PFSK-1 (cell line): ENCODE measurements around the gene PTPN7.

Experiments used
- FOXP2 ChIP-seq: optimal IDR thresholded peaks from 2 replicates; pipeline ENCODE3; 2011; ENCODE audit warnings: borderline replicate concordance, control low read depth, inconsistent platforms; ENCODE audit not compliant: insufficient read depth; ENCODE audit errors: extremely low read length, extremely low read depth
- POLR2AphosphoS5 ChIP-seq: IDR thresholded peaks from 2 replicates; pipeline ENCODE4 v1.6.1; 2012; ENCODE audit warnings: low read depth, mild to moderate bottlenecking, control low read depth, low read length, moderate library complexity
- SIN3A ChIP-seq: IDR thresholded peaks from 2 replicates; pipeline ENCODE4 v1.6.1; 2012; ENCODE audit warnings: mild to moderate bottlenecking, low read length, moderate library complexity, borderline replicate concordance; ENCODE audit not compliant: insufficient read depth
- TAF1 ChIP-seq: IDR thresholded peaks from 2 replicates; pipeline ENCODE4 v1.6.1; 2012; ENCODE audit warnings: low read length, control low read depth, borderline replicate concordance; ENCODE audit not compliant: insufficient read depth
- TF ChIP-seq, protein P1 (sequence below), 2 experiments: IDR thresholded peaks; 2 replicates each; pipeline versions ENCODE4 v1.6.1 to v1.8.0; 2011 to 2012; ENCODE audit warnings: low read depth in 2 of 2, low read length in 2 of 2, control low read depth in 1 of 2, inconsistent platforms in 1 of 2, mild to moderate bottlenecking in 1 of 2, moderate library complexity in 1 of 2; ENCODE audit not compliant: insufficient read depth in 1 of 2

Gene PTPN7

DNA sequence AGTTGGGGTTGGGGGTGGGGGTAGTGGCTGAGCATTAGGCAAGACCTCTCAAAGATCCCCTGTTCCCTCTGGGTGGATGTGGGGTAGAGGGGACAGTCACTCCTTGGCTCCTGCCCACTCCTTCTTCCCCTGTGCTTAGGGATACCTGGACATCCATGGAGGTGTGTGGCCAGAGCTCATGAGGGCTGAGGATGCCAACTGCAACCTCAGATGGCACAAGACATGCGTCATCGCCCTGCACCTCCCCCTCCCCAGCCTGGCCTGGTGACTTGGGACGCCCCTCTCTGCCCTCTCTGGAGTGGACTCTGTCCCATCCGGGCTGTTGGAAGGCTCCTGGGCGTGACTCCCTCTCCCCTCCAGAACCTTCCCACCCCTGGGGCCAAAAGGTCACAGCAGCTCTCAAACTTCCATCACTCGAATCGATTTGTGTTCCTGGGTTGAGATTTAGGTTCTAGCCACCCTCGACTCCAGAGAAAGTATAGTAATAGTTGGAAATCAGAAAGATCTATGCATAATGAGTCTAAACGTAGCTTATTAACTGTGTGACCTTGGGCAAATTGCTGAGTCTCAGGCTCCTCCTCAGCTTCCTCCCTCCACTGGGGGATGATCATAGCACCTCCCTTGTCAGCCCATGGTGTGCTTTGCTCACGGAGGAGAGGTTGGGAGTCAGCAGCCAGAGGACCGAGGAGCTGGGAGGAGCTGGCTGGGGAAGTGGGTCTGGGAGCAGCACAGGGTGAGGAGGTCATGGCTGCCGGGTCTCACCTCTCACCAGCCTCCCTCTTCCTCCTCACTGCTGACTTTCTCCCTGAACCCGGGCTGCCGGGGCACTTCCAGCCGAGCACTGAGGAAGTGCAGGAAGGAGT, 2.2 kb upstream of the PTPN7 start:
- TF ChIP-seq TAF1 (no peak), FOXP2 (no peak), SIN3A (no peak), POLR2AphosphoS5 (no peak)
- TF ChIP-seq, protein P1, sequence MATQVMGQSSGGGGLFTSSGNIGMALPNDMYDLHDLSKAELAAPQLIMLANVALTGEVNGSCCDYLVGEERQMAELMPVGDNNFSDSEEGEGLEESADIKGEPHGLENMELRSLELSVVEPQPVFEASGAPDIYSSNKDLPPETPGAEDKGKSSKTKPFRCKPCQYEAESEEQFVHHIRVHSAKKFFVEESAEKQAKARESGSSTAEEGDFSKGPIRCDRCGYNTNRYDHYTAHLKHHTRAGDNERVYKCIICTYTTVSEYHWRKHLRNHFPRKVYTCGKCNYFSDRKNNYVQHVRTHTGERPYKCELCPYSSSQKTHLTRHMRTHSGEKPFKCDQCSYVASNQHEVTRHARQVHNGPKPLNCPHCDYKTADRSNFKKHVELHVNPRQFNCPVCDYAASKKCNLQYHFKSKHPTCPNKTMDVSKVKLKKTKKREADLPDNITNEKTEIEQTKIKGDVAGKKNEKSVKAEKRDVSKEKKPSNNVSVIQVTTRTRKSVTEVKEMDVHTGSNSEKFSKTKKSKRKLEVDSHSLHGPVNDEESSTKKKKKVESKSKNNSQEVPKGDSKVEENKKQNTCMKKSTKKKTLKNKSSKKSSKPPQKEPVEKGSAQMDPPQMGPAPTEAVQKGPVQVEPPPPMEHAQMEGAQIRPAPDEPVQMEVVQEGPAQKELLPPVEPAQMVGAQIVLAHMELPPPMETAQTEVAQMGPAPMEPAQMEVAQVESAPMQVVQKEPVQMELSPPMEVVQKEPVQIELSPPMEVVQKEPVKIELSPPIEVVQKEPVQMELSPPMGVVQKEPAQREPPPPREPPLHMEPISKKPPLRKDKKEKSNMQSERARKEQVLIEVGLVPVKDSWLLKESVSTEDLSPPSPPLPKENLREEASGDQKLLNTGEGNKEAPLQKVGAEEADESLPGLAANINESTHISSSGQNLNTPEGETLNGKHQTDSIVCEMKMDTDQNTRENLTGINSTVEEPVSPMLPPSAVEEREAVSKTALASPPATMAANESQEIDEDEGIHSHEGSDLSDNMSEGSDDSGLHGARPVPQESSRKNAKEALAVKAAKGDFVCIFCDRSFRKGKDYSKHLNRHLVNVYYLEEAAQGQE (IDR thresholded peaks at IDR 0.05; ENCODE audit: insufficient read depth in 1 of 2, low read depth in 2 of 2, low read length in 2 of 2) = no peak

- TF ChIP-seq, protein P1 (IDR thresholded peaks at IDR 0.05; ENCODE audit: insufficient read depth in 1 of 2, low read depth in 2 of 2, low read length in 2 of 2) = no peak
- no peak for TF ChIP-seq POLR2AphosphoS5
These were observed 1.6 kb upstream of the PTPN7 start for GRCh38 chr1:202162047-202162417.

- TF ChIP-seq FOXP2 (no peak), TAF1 (no peak), POLR2AphosphoS5 (no peak), SIN3A (no peak)
- TF ChIP-seq, protein P1 (IDR thresholded peaks at IDR 0.05; ENCODE audit: insufficient read depth in 1 of 2, low read depth in 2 of 2, low read length in 2 of 2) = no peak
These were observed 997 bp upstream of the PTPN7 start for GRCh38 chr1:202161151-202162046.

DNA sequence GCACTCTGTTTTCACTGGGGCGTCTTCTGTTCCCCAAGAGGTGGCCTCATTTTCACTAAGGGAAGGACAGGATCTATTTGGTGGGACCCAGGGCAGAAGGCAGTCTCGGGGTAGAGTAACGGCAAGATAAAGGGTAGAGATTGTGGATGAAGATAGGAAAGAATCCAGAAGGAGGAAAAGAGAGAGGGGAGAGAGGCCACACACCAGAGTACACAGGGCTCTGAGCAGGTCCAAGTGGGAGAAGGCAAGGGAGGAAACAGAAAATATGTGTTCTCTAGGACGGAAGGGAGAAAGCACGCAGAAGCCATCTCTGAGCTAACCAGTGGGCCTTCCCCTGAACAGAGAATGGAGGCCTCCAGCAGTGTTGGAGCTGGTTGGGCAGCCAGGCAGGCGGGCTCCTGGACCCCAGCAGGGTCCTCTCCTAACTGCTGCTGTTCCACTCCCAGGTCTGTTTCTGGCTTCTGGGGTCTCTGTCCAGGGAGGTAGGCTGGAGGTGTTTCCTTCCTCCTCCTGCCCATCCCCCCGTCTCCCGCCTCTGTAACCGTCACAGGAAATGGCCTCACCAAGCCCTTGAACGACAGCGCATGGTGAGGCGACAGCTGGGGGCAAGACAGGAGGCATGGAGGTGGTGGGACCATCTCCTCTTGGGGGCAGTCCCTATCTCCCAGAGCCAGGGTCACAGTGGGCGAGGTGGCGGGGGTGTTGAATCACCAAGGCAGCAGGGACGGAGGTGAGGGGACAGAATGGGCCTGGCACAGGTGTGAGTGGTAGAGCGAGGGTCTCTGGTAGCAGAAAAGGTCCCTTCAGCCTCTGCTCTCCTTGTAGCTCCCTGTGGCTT, 649 bp downstream of the PTPN7 start:
- TF ChIP-seq TAF1 = no peak
- no peak for TF ChIP-seq FOXP2
- no peak for TF ChIP-seq POLR2AphosphoS5
- TF ChIP-seq, protein P1 (IDR thresholded peaks at IDR 0.05; ENCODE audit: insufficient read depth in 1 of 2, low read depth in 2 of 2, low read length in 2 of 2) = no peak
